ENCODE data around the gene SNTG2. TPM values are rescaled to one million over a fixed set of nuclear protein-coding genes. Genes with fewer than 3 reads are reported as not detected.

SNTG2 gene
- total RNA-seq, 2 donors from 2014 or later, result 4.1 to 11.9 TPM

DNA sequence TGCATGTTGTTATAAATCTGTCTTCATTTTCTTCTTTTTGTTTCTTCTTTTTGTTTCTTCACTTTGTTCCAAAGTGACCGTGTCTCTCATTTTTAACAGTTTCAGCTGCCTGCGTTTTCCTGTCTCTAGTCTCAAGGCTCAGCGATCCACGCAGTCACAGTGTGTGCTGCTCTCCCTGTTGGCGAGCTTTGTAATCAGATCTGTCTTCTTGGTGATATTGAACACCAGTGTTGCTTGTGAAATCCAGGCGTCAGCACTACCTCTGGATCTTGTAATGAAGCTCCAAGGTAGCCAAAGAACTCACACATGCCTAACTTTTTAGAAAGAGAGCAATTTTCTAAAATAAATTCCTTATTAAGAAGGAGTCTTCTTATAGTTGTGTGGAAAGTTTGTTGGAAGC, 13.2 kb downstream of the SNTG2 start:
- Mint-ChIP-seq H3K9me3 (peaks cover 12% of the 10 kb centered on the region), H3K27ac (no peak overlapping the region), H3K27me3 (ENCODE audit: insufficient read depth) (no peaks in the 10 kb centered on the region), H3K4me1 (no peaks in the 10 kb centered on the region), H3K4me3 (no peak overlapping the region), H3K36me3 (ENCODE audit: low read depth) (no peaks in the 10 kb centered on the region)
- Histone ChIP-seq H3K36me3 (ENCODE audit: control insufficient read depth, insufficient read depth, low read length) (no peaks in the 10 kb centered on the region), H3K27ac (ENCODE audit: low read depth, low read length) (no peak overlapping the region), H3K9me3 (ENCODE audit: control insufficient read depth, low read length) (no peaks in the 10 kb centered on the region), H3K4me1 (ENCODE audit: control insufficient read depth, insufficient read depth, low read length) (no peaks in the 10 kb centered on the region), H3K9ac (ENCODE audit: extremely low read depth, low read length, poor library complexity, severe bottlenecking) (no peak overlapping the region), H3K27me3 (ENCODE audit: control insufficient read depth, insufficient read depth, low read length, poor library complexity, severe bottlenecking) (no peaks in the 10 kb centered on the region), H3K4me3 (ENCODE audit: low read length) (no peak overlapping the region)
- peak; percentile 32 for DNase-seq
- TF ChIP-seq, protein P1, sequence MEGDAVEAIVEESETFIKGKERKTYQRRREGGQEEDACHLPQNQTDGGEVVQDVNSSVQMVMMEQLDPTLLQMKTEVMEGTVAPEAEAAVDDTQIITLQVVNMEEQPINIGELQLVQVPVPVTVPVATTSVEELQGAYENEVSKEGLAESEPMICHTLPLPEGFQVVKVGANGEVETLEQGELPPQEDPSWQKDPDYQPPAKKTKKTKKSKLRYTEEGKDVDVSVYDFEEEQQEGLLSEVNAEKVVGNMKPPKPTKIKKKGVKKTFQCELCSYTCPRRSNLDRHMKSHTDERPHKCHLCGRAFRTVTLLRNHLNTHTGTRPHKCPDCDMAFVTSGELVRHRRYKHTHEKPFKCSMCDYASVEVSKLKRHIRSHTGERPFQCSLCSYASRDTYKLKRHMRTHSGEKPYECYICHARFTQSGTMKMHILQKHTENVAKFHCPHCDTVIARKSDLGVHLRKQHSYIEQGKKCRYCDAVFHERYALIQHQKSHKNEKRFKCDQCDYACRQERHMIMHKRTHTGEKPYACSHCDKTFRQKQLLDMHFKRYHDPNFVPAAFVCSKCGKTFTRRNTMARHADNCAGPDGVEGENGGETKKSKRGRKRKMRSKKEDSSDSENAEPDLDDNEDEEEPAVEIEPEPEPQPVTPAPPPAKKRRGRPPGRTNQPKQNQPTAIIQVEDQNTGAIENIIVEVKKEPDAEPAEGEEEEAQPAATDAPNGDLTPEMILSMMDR (conservative IDR thresholded peaks at IDR 0.05), result no peak
- WGBS, 2 experiments (ENCODE audit: insufficient coverage in 1 of 2, insufficient read length in 1 of 2), result 83 to 89% methylated on average over 5 to 6 of the region's 6 CpGs

DNA sequence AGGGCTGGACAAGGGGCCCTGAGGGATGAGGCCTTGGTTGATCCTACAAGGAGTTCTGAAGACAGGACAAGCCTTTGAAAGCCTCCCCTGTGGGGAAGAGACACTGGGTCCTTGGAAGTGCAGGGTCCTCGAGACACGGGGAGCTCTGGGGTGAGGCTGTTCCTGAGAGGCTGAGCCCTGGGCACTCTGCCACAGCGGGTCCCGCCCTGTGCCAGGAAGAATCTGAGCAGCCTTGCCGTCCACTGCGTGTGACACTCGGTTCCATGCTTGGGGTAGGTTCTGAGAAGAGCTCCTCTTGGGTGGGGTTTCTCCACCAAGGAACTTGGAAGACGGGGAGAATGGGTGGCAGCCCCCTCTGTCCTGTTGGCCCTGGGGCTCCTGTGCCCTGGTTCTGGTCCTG, 13.9 kb downstream of the SNTG2 start:
- Mint-ChIP-seq H3K4me3 (no peak overlapping the region), H3K36me3 (ENCODE audit: low read depth) (no peaks in the 10 kb centered on the region), H3K27me3 (ENCODE audit: insufficient read depth) (no peaks in the 10 kb centered on the region), H3K4me1 (no peaks in the 10 kb centered on the region), H3K9me3 (peaks cover 17% of the 10 kb centered on the region), H3K27ac (no peak overlapping the region)
- TF ChIP-seq, protein P1 (conservative IDR thresholded peaks at IDR 0.05), result no peak
- Histone ChIP-seq H3K4me1 (ENCODE audit: control insufficient read depth, insufficient read depth, low read length) (no peaks in the 10 kb centered on the region), H3K27me3 (ENCODE audit: control insufficient read depth, insufficient read depth, low read length, poor library complexity, severe bottlenecking) (no peaks in the 10 kb centered on the region), H3K9ac (ENCODE audit: extremely low read depth, low read length, poor library complexity, severe bottlenecking) (no peak overlapping the region), H3K9me3 (ENCODE audit: control insufficient read depth, low read length) (no peaks in the 10 kb centered on the region), H3K27ac (ENCODE audit: low read depth, low read length) (no peak overlapping the region), H3K4me3 (ENCODE audit: low read length) (no peak overlapping the region), H3K36me3 (ENCODE audit: control insufficient read depth, insufficient read depth, low read length) (no peaks in the 10 kb centered on the region)
- 89 to 92% methylated on average over 5 to 8 of the region's 8 CpGs for WGBS, 2 experiments (ENCODE audit: insufficient coverage in 1 of 2, insufficient read length in 1 of 2)
- DNase-seq, result peak; percentile 41

DNA sequence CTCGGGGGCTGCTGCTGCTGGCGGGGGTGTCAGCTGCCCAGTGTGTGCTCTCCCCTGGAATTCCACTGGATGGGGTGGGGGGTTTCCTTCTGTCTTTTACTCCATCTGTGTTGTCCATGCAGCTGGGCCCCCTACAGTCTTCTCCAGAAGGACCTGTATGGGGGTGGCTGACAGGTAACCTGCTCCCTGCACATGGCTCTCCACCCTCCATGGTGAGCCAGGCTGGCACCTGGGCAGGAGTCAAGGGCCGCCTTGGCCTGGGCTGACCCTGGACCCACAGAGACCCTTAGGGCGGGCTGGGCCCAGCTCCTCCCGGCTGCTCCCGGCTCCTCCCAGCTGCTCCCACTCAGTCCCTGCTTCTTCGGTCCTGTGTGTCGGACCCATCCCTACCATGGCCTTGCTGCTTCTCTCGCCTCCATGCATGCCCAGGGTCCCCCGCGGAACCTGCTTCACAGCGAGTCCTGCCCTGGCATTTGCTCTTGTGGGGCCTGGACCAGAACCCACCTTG, 15.0 kb downstream of the SNTG2 start:
- Mint-ChIP-seq H3K36me3 (ENCODE audit: low read depth) (no peaks in the 10 kb centered on the region), H3K27ac (no peak overlapping the region), H3K4me3 (no peak overlapping the region), H3K4me1 (no peaks in the 10 kb centered on the region), H3K27me3 (ENCODE audit: insufficient read depth) (no peaks in the 10 kb centered on the region), H3K9me3 (peaks cover 21% of the 10 kb centered on the region)
- no peaks in the 10 kb centered on the region for H3K4me1 ChIP-seq (ENCODE audit: control insufficient read depth, insufficient read depth, low read length)
- no peak overlapping the region for H3K4me3 ChIP-seq (ENCODE audit: low read length)
- no peaks in the 10 kb centered on the region for H3K9me3 ChIP-seq (ENCODE audit: control insufficient read depth, low read length)
- TF ChIP-seq, protein P1 (conservative IDR thresholded peaks at IDR 0.05), result no peak
- no peaks in the 10 kb centered on the region for H3K27me3 ChIP-seq (ENCODE audit: control insufficient read depth, insufficient read depth, low read length, poor library complexity, severe bottlenecking)
- H3K27ac ChIP-seq (ENCODE audit: low read depth, low read length), result no peak overlapping the region
- DNase-seq, result no peak
- no peaks in the 10 kb centered on the region for H3K36me3 ChIP-seq (ENCODE audit: control insufficient read depth, insufficient read depth, low read length)
- H3K9ac ChIP-seq (ENCODE audit: extremely low read depth, low read length, poor library complexity, severe bottlenecking), result no peak overlapping the region
- 58 to 80% methylated on average over 4 to 12 of the region's 12 CpGs for WGBS, 2 experiments (ENCODE audit: insufficient coverage in 1 of 2, insufficient read length in 1 of 2)

Data from endodermal cell (in vitro differentiated cells).